Mammary epithelial cell (primary cell): ENCODE measurements around the gene ARRDC3.

ENCODE experiments used
- EZH2 ChIP-seq: IDR thresholded peaks from 2 replicates; pipeline ENCODE4 v1.6.1; 2012; ENCODE audit warnings: low read length, inconsistent platforms, borderline replicate concordance
- TF ChIP-seq, protein P1 (sequence below), 2 donors: IDR thresholded peaks in 1 of 2; conservative IDR thresholded peaks in 1 of 2; 2 replicates each; pipeline ENCODE4 v1.5.1; 2011 to 2012; ENCODE audit warnings: inconsistent platforms in 2 of 2, low read length in 2 of 2, mild to moderate bottlenecking in 2 of 2, control low read depth in 1 of 2, low read depth in 1 of 2; ENCODE audit not compliant: insufficient read depth in 1 of 2; ENCODE audit errors: extremely low read depth in 1 of 2

DNA sequence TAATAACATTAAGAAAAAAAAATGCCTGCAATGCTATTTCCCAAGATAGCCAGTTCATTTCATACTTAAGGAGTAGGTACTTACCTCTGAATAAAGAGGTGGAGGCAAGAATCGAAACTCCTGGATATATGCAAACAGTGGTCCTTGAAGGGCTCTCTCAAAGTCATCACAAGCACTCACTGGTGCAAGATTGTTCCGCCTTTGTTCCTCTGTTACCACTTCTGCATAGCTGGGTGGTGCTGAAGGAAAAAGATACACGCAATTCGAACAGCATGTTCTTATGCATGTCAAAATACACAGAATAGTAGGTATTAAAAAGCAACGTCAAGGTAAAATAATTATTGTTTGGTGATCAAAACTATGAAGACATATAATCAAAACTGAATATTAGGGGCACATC, 9.5 kb downstream of the ARRDC3 start:
- TF ChIP-seq, protein P1, sequence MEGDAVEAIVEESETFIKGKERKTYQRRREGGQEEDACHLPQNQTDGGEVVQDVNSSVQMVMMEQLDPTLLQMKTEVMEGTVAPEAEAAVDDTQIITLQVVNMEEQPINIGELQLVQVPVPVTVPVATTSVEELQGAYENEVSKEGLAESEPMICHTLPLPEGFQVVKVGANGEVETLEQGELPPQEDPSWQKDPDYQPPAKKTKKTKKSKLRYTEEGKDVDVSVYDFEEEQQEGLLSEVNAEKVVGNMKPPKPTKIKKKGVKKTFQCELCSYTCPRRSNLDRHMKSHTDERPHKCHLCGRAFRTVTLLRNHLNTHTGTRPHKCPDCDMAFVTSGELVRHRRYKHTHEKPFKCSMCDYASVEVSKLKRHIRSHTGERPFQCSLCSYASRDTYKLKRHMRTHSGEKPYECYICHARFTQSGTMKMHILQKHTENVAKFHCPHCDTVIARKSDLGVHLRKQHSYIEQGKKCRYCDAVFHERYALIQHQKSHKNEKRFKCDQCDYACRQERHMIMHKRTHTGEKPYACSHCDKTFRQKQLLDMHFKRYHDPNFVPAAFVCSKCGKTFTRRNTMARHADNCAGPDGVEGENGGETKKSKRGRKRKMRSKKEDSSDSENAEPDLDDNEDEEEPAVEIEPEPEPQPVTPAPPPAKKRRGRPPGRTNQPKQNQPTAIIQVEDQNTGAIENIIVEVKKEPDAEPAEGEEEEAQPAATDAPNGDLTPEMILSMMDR (conservative IDR thresholded peaks at IDR 0.05 in 1 of 2, IDR thresholded peaks at IDR 0.05 in 1 of 2; ENCODE audit: extremely low read depth in 1 of 2, insufficient read depth in 1 of 2, low read depth in 1 of 2, low read length in 2 of 2): no peak
- TF ChIP-seq EZH2: no peak
